Measurements from ENCODE around the gene FAM174C.

DNA sequence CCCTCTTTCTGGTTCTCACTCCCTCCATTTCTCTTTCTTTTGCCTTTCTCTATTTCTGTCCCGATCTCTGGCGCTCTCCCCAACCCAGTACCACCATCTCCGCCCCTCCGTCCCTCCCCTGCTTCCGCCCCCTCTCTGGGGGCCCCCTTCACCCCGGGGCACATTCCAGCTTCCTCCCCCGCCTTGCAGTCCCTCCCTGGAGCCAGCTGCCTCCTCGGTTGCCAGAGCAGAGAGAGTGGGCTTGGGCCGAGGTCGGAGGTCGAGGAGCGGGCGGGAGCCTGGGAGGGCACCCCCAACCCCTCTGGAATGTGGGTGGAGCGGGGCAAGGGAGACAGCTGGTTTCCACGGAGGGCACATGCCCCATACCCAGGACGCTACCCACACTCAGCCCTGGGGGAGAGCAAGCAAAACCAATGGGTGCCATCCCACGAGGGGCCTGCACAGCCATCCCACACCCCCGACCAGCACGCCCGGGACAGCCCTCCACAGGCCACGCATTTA is 12.7 kb upstream of the FAM174C start:
- no peak for TF ChIP-seq POLR2A (IDR thresholded peaks at IDR 0.05)
- TF ChIP-seq, protein P1, sequence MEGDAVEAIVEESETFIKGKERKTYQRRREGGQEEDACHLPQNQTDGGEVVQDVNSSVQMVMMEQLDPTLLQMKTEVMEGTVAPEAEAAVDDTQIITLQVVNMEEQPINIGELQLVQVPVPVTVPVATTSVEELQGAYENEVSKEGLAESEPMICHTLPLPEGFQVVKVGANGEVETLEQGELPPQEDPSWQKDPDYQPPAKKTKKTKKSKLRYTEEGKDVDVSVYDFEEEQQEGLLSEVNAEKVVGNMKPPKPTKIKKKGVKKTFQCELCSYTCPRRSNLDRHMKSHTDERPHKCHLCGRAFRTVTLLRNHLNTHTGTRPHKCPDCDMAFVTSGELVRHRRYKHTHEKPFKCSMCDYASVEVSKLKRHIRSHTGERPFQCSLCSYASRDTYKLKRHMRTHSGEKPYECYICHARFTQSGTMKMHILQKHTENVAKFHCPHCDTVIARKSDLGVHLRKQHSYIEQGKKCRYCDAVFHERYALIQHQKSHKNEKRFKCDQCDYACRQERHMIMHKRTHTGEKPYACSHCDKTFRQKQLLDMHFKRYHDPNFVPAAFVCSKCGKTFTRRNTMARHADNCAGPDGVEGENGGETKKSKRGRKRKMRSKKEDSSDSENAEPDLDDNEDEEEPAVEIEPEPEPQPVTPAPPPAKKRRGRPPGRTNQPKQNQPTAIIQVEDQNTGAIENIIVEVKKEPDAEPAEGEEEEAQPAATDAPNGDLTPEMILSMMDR (IDR thresholded peaks at IDR 0.05): no peak
